ENCODE data around the gene ADISSP.

ADISSP gene

DNA sequence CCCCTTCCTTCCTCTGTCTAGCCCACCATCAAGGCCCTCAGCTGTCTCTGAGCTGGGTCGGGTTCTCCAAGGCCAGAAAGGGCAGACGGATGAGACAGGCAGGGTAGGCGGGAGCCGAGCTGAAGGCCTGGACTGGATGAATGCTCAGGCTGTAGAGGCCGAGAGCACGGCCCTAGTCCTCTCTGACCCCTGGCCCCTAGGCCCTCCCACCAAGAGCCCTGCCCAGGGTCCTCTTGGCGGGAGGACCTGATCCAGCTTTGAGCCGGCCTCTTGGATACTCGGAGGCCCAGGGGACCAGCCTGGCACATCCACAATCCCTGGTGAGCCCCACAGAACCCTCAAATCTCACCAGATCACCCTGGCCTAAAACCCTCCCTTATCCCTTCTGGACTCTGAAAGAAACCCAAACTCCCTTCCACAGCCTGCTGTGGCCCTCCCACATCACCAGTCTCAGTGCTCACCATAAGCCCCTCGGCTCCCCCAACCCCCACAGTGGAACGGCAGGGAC is 8.2 kb downstream of the ADISSP start:
- TF ChIP-seq, protein P1, sequence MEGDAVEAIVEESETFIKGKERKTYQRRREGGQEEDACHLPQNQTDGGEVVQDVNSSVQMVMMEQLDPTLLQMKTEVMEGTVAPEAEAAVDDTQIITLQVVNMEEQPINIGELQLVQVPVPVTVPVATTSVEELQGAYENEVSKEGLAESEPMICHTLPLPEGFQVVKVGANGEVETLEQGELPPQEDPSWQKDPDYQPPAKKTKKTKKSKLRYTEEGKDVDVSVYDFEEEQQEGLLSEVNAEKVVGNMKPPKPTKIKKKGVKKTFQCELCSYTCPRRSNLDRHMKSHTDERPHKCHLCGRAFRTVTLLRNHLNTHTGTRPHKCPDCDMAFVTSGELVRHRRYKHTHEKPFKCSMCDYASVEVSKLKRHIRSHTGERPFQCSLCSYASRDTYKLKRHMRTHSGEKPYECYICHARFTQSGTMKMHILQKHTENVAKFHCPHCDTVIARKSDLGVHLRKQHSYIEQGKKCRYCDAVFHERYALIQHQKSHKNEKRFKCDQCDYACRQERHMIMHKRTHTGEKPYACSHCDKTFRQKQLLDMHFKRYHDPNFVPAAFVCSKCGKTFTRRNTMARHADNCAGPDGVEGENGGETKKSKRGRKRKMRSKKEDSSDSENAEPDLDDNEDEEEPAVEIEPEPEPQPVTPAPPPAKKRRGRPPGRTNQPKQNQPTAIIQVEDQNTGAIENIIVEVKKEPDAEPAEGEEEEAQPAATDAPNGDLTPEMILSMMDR (IDR thresholded peaks at IDR 0.05; ENCODE audit: control insufficient read depth, extremely low read depth, insufficient read depth), result no peak
- no peak for DNase-seq (ENCODE audit: low read depth)
- H3K4me3 ChIP-seq (ENCODE audit: low read depth, low read length), result no peak overlapping the region

GRCh38 chr20:3758566-3758965 is 9.0 kb downstream of the ADISSP start:
- no peak for DNase-seq (ENCODE audit: low read depth)
- no peak overlapping the region for H3K4me3 ChIP-seq (ENCODE audit: low read depth, low read length)
- TF ChIP-seq, protein P1 (IDR thresholded peaks at IDR 0.05; ENCODE audit: control insufficient read depth, extremely low read depth, insufficient read depth), result no peak

DNA sequence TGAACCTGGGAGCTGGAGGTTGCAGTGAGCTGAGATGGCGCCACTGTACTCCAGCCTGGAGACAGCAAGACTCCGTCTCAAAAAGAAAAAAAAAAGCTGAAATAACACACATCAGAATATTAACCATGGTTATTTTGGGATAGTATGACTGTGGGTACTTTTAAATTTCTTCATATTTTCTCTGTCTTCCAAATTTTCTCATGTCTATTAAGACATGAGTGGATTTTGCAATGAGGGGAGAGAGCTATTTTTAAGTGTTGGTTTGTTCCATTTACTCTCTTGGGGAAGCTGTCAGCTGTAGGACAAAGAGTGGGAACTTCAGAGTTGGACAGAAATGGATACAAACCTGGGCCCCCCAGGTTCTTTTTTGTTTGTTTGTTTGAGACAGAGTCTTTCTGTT is 10.3 kb downstream of the ADISSP start:
- H3K4me3 ChIP-seq (ENCODE audit: low read depth, low read length), result no peak overlapping the region
- no peak for DNase-seq (ENCODE audit: low read depth)
- TF ChIP-seq, protein P1 (IDR thresholded peaks at IDR 0.05; ENCODE audit: control insufficient read depth, extremely low read depth, insufficient read depth), result no peak

DNA sequence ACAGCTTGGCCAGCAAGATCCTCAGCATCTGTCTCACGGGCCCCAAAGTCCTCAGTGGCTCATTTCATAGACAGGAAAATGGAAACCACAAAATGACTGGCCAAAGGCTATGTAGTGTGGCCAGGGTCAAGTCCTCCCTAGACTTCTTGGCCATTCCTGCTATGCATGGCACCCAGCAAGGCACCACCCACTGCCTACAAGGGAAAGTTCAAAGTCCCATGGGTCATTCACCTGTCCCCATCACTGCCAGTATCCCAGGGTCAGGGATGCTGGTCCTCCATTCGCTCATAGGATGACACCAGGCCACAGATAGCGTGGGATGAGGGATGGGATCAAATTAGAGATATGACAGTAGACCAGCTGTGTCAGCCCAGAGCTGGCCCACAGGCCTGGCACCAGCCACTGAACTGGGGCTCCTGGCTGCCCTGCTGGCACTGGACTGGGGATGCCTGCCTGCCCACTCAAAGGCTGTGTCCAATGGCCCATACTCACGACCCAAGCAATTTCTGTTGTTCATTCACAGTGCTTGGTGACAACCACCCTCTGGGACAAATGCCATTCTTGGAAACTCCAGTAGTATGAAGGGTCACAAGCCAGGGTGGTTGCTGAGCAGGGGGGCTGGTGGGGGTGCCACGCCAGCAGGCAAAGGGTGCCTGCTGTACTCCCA is 11.6 kb downstream of the ADISSP start:
- no peak overlapping the region for H3K4me3 ChIP-seq (ENCODE audit: low read depth, low read length)
- TF ChIP-seq, protein P1 (IDR thresholded peaks at IDR 0.05; ENCODE audit: control insufficient read depth, extremely low read depth, insufficient read depth), result no peak
- no peak for DNase-seq (ENCODE audit: low read depth)

DNA sequence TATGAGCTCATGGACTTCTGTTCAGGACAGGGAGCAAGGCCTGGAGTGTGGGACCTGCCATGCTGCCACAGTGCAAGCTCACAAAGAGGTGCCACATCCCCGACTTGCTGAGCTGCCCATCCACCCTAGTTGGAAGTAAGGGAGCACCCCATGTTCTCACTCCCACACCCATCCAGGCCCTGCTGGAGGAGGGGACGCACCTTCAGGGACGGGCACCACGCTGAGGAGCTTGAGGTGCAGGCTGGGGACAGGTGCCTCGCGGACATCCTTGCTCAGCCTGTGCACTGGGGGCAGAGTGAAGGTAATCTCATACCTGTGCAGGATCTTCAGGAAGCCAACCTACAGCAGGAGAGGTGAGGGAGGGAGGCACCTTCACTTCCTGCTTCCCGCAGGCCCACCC is 12.3 kb downstream of the ADISSP start:
- no peak overlapping the region for H3K4me3 ChIP-seq (ENCODE audit: low read depth, low read length)
- TF ChIP-seq, protein P1 (IDR thresholded peaks at IDR 0.05; ENCODE audit: control insufficient read depth, extremely low read depth, insufficient read depth), result no peak
- no peak for DNase-seq (ENCODE audit: low read depth)

- H3K4me3 ChIP-seq (ENCODE audit: low read depth, low read length), result no peak overlapping the region
- TF ChIP-seq, protein P1 (IDR thresholded peaks at IDR 0.05; ENCODE audit: control insufficient read depth, extremely low read depth, insufficient read depth), result no peak
- DNase-seq (ENCODE audit: low read depth), result no peak
These were observed 13.3 kb downstream of the ADISSP start for GRCh38 chr20:3754276-3754630.
